Stimulated activated CD4-positive, alpha-beta T cell treated with anti-CD3 and anti-CD28 coated beads, TNF-alpha, amount 100 ng/mL, for 4 hours (primary cell): ENCODE results near the gene PIGT.

Experiments
- DNase-seq, 3 experiments: peaks; one replicate each; pipeline ENCODE4 v3.0.0-alpha.2; 2020; ENCODE audit warnings: low read depth in 3 of 3

PIGT gene

GRCh38 chr20:45427236-45428149 is 11.6 kb downstream of the PIGT start:
- no peak for DNase-seq

- DNase-seq: no peak
Observed at GRCh38 chr20:45429618-45430017, 13.7 kb downstream of the PIGT start.

DNA sequence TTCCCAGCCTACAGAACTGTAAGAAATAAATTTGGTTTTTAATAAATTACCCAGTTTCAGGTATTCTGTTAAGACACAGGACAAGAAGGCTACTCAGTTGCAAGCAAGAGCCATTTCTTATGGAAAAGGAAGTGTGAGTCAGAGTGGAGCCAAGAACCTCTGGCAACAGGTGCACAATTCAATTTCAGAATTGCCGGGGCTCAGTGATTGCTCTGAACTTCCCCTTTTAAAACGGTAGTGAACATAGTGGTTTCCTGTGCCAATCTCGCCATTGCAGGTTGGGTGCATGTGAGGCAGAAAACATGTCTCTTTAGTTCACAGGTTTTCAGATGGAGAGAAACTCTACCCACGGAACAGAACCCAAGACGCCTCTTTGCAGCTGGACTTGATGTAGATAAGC is 16.4 kb downstream of the PIGT start:
- no peak for DNase-seq

- no peak for DNase-seq
Observed at GRCh38 chr20:45433316-45433715, 17.4 kb downstream of the PIGT start.

- no peak for DNase-seq
Observed at GRCh38 chr20:45433976-45434375, 18.0 kb downstream of the PIGT start.

GRCh38 chr20:45436732-45437485 is 21.0 kb downstream of the PIGT start:
- peak; percentile 76 to 78 (median 78) for DNase-seq

GRCh38 chr20:45440424-45440823 is 24.5 kb downstream of the PIGT start:
- DNase-seq: no peak

- no peak for DNase-seq
Observed at GRCh38 chr20:45440891-45441685, 25.1 kb downstream of the PIGT start.

- no peak for DNase-seq
Observed at GRCh38 chr20:45441746-45442145, 25.8 kb downstream of the PIGT start.

DNA sequence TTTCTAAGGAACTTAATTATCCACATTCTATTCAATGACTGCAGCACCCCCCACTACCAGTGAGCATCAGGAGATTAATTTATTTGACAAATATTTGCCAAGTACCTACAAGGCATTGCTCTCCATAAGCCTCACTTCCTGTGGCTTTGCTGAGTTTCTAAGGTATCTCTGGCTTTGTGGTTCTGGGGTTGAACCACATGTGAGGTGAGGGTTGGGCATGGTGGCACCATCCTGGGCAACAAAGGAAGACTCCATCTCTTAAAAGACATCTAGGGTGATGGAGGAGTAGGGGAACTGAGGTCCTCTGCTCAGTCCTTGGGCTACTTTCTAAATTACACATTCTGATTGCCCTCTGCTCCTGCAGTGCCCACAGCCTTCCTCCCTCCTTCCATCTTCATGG is 28.1 kb downstream of the PIGT start:
- no peak for DNase-seq

DNA sequence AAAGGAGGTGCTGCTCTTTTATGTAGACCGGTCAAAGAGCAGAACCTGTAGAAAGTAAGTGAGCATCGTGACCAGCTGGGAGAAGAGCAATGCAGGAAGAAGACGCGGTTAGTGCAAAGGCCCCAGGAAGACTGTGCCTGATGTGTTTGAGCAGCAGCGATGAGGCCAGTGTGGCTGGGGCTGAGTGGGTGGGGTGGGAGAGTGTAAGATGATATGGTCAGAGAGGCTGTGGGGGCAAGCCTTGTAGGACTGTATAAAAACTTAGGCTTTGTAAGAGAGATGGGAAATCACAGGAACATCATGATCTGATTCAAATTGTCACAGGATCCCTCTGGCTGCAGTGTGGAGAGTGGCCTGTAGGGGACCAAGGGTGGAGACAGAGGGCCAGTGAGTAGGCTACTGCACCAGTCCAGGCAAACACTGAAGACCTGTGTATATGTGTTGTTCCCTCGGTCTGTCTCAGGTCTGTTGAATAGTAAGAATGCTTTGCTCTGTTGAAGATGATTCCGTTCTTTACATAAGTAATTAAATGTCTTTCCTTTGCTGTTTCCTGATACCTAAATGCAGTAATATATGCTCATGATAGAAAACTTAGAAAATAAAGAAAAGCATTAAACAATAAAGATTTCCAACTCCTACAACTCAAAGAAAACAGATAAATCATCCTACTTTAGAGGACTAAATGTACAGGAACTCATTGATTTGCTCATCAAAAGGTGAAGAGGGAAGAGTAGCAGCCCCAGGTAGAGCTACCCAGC is 30.0 kb downstream of the PIGT start:
- DNase-seq: no peak

DNA sequence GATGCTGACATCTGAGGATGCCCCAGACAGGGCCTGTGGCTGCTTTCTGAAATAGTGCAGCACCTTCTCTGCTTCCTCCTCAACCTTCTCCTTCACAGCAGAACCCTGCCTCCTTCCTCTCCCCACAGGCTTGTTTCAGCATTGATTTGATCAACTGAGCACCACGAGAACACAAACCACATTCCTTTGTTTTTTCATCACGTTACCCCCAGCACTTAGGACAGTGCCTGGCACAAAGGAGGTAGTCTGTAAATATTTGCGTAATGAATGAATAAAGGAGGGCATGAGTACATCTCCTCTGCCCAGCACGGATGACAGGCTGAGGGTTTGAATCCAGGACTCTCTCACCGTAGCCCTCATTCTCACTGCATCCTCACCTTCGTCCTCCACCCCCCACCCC is 32.3 kb downstream of the PIGT start:
- no peak for DNase-seq

DNA sequence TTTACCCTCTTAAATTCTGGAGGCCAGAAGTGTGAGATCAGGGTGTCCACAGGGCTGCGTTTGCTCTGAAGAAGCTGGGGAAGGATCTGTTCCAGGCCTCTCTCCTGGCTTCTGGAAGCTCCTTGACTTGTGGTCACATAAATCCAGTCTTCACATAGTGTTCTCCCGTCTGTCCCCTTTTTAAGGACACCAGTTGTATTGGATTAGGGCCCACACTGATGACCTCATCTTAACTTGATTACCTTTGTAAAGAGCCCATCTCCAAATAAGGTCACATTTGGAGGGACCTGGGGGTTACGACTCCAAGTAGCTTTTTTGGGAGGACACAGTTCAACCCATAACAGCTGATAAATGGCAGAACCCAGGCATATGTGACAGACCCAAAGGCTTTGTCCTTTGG is 33.6 kb downstream of the PIGT start:
- no peak for DNase-seq

DNA sequence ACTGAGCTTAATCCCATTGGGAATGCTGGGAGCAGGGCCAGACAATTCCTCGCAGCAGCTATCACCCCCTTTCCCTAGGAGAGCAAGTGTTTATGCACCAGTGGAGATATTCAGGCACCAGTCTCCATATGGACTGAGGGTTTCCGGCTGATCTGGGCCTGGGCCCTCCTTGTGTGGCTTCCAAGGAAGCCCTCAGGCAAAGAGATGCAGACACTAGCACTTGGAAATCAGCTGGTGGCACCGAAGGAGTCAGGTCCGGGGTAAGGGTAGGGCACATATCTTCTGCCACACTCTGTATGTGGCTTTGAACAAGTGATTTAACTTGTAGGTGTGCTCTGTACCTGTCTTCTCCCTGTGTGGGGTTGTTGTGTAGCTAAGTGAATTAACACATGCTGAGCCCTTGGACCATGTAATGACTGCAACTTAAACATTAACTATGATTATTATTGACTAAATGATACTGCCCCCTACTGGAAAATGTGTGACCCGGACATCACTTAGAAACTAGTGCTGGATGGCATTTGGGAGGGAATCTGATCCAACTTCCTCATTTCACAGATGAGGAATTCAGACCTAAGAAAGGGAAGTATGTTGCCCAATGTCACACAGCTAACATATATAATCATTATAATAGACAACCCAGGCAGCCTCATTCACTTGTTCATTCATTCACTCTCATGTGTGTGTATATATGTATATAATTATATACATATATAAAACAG is 34.3 kb downstream of the PIGT start:
- DNase-seq: no peak

- DNase-seq: no peak
Observed at GRCh38 chr20:45452238-45452637, 36.3 kb downstream of the PIGT start.

DNA sequence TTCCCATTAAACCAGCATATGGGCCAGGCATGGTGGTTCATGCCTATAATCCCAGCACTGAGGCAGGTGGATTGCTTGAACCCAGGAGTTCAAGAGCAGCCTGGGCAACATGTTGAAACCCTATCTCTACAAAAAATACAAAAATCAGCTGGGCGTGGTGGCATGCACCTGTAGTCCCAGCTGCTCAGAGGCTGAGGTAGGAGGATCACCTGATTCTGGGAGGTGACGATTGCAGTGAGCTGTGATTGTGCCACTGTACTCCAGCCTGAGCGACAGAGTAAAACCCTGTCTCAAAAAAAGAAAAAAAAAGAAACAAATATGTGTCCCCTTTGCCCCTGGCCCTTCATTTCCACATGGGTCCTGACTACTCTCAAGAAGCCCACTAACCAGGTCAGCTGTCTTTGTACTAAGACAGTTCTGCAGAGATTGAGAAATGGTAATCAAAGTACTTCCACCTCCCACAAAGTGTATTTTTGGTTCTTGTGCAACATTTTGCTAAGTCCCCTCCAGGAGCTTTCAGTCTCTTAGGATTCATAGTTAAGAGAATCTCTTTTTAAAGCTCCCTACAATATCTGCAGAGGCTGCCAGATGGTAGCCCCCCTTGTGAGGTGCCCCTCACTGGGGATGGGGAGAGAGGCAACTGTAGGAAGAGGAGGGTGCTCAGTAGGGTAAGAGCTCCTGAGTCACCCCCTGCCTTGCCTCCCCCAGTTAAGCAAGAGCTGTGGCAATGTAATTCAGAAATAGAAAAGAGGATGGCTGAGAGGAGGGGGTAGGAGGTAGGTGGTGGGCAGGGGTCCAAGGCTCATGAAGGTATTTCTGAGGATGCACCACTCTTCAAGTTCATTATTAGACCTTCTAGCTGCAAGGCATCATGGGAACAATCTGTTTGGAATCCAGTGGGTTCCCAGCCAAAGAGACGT is 37.1 kb downstream of the PIGT start:
- DNase-seq: no peak

- DNase-seq: no peak
Observed at GRCh38 chr20:45456632-45457031, 40.7 kb downstream of the PIGT start.

- DNase-seq: no peak
Observed at GRCh38 chr20:45459606-45460005, 43.7 kb downstream of the PIGT start.

GRCh38 chr20:45461225-45461624 is 45.3 kb downstream of the PIGT start:
- DNase-seq: no peak
